Common myeloid progenitor, CD34-positive (primary cell): Measurements from ENCODE around the gene COL6A5.

ENCODE experiments used
- CTCF ChIA-PET: fragments of 350-600 bp; sonication (Branson Sonifier 250); formaldehyde crosslinking; loops from one replicate; lab custom pipeline; 2021; ENCODE audit warnings: antibody characterized with exemption; lab: Charles Lee
- POLR2A ChIA-PET: fragments of 350-600 bp; sonication (Branson Sonifier 250); formaldehyde crosslinking; loops from one replicate; lab custom pipeline; 2021; ENCODE audit warnings: antibody characterized with exemption; lab: Charles Lee
- DNase-seq, 3 donors: peaks; one replicate each; pipeline versions ENCODE4 v3.0.0 to v3.0.0-alpha.2; 2013
- H3K27ac ChIP-seq, 2 experiments: 1 replicate in 1 of 2; 2 replicates in 1 of 2; pipeline ENCODE4 v1.7.0; 2013; ENCODE audit warnings: inconsistent platforms in 2 of 2, low read length in 2 of 2, mild to moderate bottlenecking in 2 of 2, low read depth in 1 of 2, moderate library complexity in 1 of 2; ENCODE audit not compliant: severe bottlenecking in 2 of 2, insufficient read depth in 1 of 2, poor library complexity in 1 of 2
- H3K27me3 ChIP-seq, 5 experiments: replicated peaks in 2 of 5; 1 replicate in 3 of 5; 2 replicates in 2 of 5; pipeline versions ENCODE4 v1.6.1 to v1.7.0; 2013; ENCODE audit warnings: low read length in 4 of 5, mild to moderate bottlenecking in 2 of 5, moderate library complexity in 2 of 5, inconsistent platforms in 1 of 5; ENCODE audit not compliant: insufficient read depth in 5 of 5, control insufficient read depth in 4 of 5
- H3K36me3 ChIP-seq, 4 experiments: 1 replicate in 2 of 4; 2 replicates in 2 of 4; pipeline versions ENCODE4 v1.6.1 to v1.7.0; 2013; ENCODE audit warnings: low read length in 3 of 4, control low read depth in 1 of 4, mild to moderate bottlenecking in 1 of 4; ENCODE audit not compliant: control insufficient read depth in 4 of 4, insufficient read depth in 4 of 4
- H3K4me1 ChIP-seq, 4 experiments: 1 replicate in 3 of 4; 2 replicates in 1 of 4; pipeline versions ENCODE4 v1.6.1 to v1.7.1; 2013; ENCODE audit warnings: low read length in 3 of 4, mild to moderate bottlenecking in 3 of 4, control low read depth in 1 of 4, inconsistent platforms in 1 of 4, moderate library complexity in 1 of 4; ENCODE audit not compliant: control insufficient read depth in 4 of 4, insufficient read depth in 4 of 4; ENCODE audit errors: control extremely low read depth in 1 of 4
- H3K4me3 ChIP-seq, 7 experiments: 1 replicate in 4 of 7; 2 replicates in 3 of 7; pipeline versions ENCODE4 v1.5.1 to v1.7.0; 2013; ENCODE audit warnings: mild to moderate bottlenecking in 7 of 7, low read length in 6 of 7, moderate library complexity in 6 of 7, inconsistent platforms in 2 of 7, low read depth in 2 of 7, control low read depth in 1 of 7; ENCODE audit not compliant: insufficient read depth in 4 of 7, control insufficient read depth in 1 of 7; ENCODE audit errors: extremely low read depth in 1 of 7
- H3K9me3 ChIP-seq, 5 experiments: 1 replicate in 4 of 5; 2 replicates in 1 of 5; pipeline versions ENCODE4 v1.6.1 to v1.7.1; 2013; ENCODE audit warnings: low read length in 4 of 5, mild to moderate bottlenecking in 2 of 5, inconsistent platforms in 1 of 5, low read depth in 1 of 5, moderate library complexity in 1 of 5; ENCODE audit not compliant: control insufficient read depth in 4 of 5, insufficient read depth in 2 of 5; ENCODE audit errors: control extremely low read depth in 1 of 5
- WGBS: methylation state at CpG from one replicate; pipeline ENCODE4 v1.1.5; 2013; ENCODE audit not compliant: insufficient coverage; 5-methylcytosine and 5-hydroxymethylcytosine counted together

Gene COL6A5

DNA sequence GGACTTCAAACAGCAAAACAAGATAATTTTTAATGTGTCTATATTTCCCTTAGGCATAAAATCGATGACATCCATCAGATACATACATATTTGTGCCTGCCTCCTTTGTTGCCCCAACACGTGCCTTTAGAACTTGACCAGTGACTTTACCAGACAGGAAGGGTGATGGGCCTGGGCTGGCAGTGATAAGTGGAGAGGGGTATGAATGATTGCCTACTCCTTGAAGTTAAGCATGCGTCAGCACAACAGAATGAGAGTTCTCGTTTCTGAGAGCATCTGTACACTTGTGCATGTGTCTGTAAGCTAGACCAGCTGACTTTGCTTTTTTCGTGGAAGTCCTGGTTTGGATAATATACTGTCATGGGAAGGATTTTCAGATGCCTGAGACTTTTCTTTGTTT is 116.6 kb downstream of the COL6A5 start:
- POLR2A ChIA-PET = no interaction called here
- CTCF ChIA-PET = no interaction called here
- no peaks in the 10 kb centered on the region for H3K36me3 ChIP-seq
- no peak overlapping the region for H3K27ac ChIP-seq
- H3K4me1 ChIP-seq = no peaks in the 10 kb centered on the region
- peaks cover 0 to 8% (median 3%) of the 10 kb centered on the region in 5 experiments for H3K27me3 ChIP-seq
- WGBS = 83% methylated on average over 3 of the region's 5 CpGs
- H3K4me3 ChIP-seq = no peak overlapping the region
- H3K9me3 ChIP-seq = no peaks in the 10 kb centered on the region
- peak; percentile 13 to 48 (median 29) for DNase-seq

- WGBS = 100% methylated on average over 1 of the region's 1 CpG
- H3K4me1 ChIP-seq = no peaks in the 10 kb centered on the region
- CTCF ChIA-PET = no interaction called here
- H3K9me3 ChIP-seq = no peaks in the 10 kb centered on the region
- DNase-seq = no peak
- no peaks in the 10 kb centered on the region for H3K36me3 ChIP-seq
- peaks cover 0 to 1% (median 0%) of the 10 kb centered on the region in 5 experiments for H3K27me3 ChIP-seq
- POLR2A ChIA-PET = no interaction called here
- H3K27ac ChIP-seq = no peak overlapping the region
- no peak overlapping the region for H3K4me3 ChIP-seq
These were observed 117.7 kb downstream of the COL6A5 start for GRCh38 chr3:130463221-130463620.

- WGBS = 86% methylated on average over 1 of the region's 2 CpGs
- Histone ChIP-seq H3K27ac (no peak overlapping the region), H3K4me1 (no peaks in the 10 kb centered on the region), H3K27me3 (peaks cover 0 to 4% (median 0%) of the 10 kb centered on the region in 5 experiments), H3K4me3 (no peak overlapping the region), H3K36me3 (no peaks in the 10 kb centered on the region), H3K9me3 (no peaks in the 10 kb centered on the region)
- peak; percentile 3 to 59 (median 14) for DNase-seq
- ChIA-PET CTCF (no interaction called here), POLR2A (no interaction called here)
These were observed 120.0 kb downstream of the COL6A5 start for GRCh38 chr3:130465521-130465920.

- H3K9me3 ChIP-seq = no peaks in the 10 kb centered on the region
- H3K27me3 ChIP-seq = peaks cover 0 to 4% (median 0%) of the 10 kb centered on the region in 5 experiments
- no peak for DNase-seq
- CTCF ChIA-PET = interaction anchor here (1.1 kb wide), 1 partner anchor 10 kb away, joined by 3 read pairs; no protein-coding TSS in a partner anchor
- no peaks in the 10 kb centered on the region for H3K4me1 ChIP-seq
- POLR2A ChIA-PET = no interaction called here
- H3K36me3 ChIP-seq = no peaks in the 10 kb centered on the region
- 100% methylated on average over 1 of the region's 1 CpG for WGBS
- no peak overlapping the region for H3K27ac ChIP-seq
- no peak overlapping the region for H3K4me3 ChIP-seq
These were observed 122.8 kb downstream of the COL6A5 start for GRCh38 chr3:130468311-130468710.

- no peaks in the 10 kb centered on the region for H3K4me1 ChIP-seq
- no peak for DNase-seq
- H3K36me3 ChIP-seq = no peaks in the 10 kb centered on the region
- POLR2A ChIA-PET = no interaction called here
- CTCF ChIA-PET = no interaction called here
- WGBS = 90% methylated on average over 2 of the region's 3 CpGs
- no peak overlapping the region for H3K4me3 ChIP-seq
- H3K27ac ChIP-seq = no peak overlapping the region
- H3K27me3 ChIP-seq = peaks cover 0 to 4% (median 0%) of the 10 kb centered on the region in 5 experiments
- H3K9me3 ChIP-seq = peaks cover 0 to 4% (median 0%) of the 10 kb centered on the region in 5 experiments
These were observed 124.7 kb downstream of the COL6A5 start for GRCh38 chr3:130470126-130470525.

- ChIA-PET POLR2A (no interaction called here), CTCF (interaction anchor here (2.2 kb wide), 1 partner anchor 15 kb away, joined by 5 read pairs; no protein-coding TSS in a partner anchor)
- no peak for DNase-seq
These were observed 127.9 kb downstream of the COL6A5 start for GRCh38 chr3:130473416-130473815.

DNA sequence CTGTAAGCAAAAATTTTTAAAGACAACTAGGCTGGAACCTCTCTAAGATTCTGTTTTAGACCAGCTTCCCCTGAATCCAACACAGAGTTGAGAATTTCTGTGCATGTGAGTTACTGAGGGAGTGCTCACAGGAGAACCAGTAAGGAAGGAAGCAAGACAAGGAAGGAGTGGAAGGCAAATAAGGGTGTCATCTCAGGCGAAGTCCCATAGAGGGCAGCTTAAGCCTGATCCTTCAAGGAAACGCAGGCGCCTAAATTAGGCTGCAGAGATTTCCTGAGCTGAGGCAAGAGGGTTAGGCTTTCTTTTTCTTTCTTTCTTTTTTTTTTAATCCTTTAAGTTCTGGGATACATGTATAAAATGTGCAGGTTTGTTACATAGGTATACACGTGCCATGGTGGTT is 135.3 kb downstream of the COL6A5 start:
- DNase-seq = peak; percentile 14 to 35 (median 27)
- Histone ChIP-seq H3K27ac (no peak overlapping the region), H3K27me3 (peaks cover 0 to 3% (median 0%) of the 10 kb centered on the region in 5 experiments), H3K4me3 (no peak overlapping the region), H3K4me1 (no peaks in the 10 kb centered on the region), H3K36me3 (no peaks in the 10 kb centered on the region), H3K9me3 (no peaks in the 10 kb centered on the region)
- ChIA-PET POLR2A (no interaction called here), CTCF (no interaction called here)
- 23% methylated on average over 3 of the region's 4 CpGs for WGBS

More at GRCh38 chr3:130473416-130473815, 127.9 kb downstream of the COL6A5 start:
- no peak overlapping the region for H3K27ac ChIP-seq
- no CpG with 5 or more reads among the region's 2 CpGs for WGBS
- H3K36me3 ChIP-seq = no peaks in the 10 kb centered on the region
- H3K4me3 ChIP-seq = no peak overlapping the region
- peaks cover 0 to 4% (median 0%) of the 10 kb centered on the region in 5 experiments for H3K9me3 ChIP-seq
- H3K4me1 ChIP-seq = no peaks in the 10 kb centered on the region
- H3K27me3 ChIP-seq = peaks cover 0 to 4% (median 0%) of the 10 kb centered on the region in 5 experiments
